GM12878 (cell line): ENCODE results near the gene DNAJB2. TPM values are rescaled to one million over a fixed set of nuclear protein-coding genes. Genes with fewer than 3 reads are reported as not detected.

ENCODE experiments used
- ATF7 ChIP-seq: fragments of 450-650 bp; IDR thresholded peaks from 2 replicates; pipeline ENCODE4 v1.6.1; 2016; ENCODE audit warnings: low read depth, mild to moderate bottlenecking
- BCL11A ChIP-seq: IDR thresholded peaks from 2 replicates; pipeline ENCODE4 v1.6.1; 2011; ENCODE audit warnings: low read depth, low read length
- CHD4 ChIP-seq: fragments of 200-600 bp; sonication (generic); IDR thresholded peaks from 2 replicates; pipeline ENCODE4 v1.6.1; 2016; ENCODE audit warnings: mild to moderate bottlenecking
- DPF2 ChIP-seq: fragments of 450-650 bp; IDR thresholded peaks from 2 replicates; pipeline ENCODE4 v1.6.1; 2017; ENCODE audit warnings: mild to moderate bottlenecking
- E2F4 ChIP-seq: IDR thresholded peaks from 2 replicates; pipeline ENCODE4 v1.6.1; 2012; ENCODE audit warnings: low read depth, low read length, improper control_type of control experiment
- E2F8 ChIP-seq: fragments of 450-650 bp; IDR thresholded peaks from 2 replicates; pipeline ENCODE4 v1.6.1; 2018; ENCODE audit warnings: mild to moderate bottlenecking, low read depth, moderate library complexity; ENCODE audit not compliant: partially characterized antibody
- ELK1 ChIP-seq: IDR thresholded peaks from 2 replicates; pipeline ENCODE4 v1.6.1; 2012; ENCODE audit warnings: low read depth, low read length, improper control_type of control experiment
- HSF1 ChIP-seq: fragments of 150-350 bp; IDR thresholded peaks from 2 replicates; pipeline ENCODE4 v1.6.1; 2014; ENCODE audit warnings: mild to moderate bottlenecking, low read depth, low read length
- IRF5 ChIP-seq: fragments of 450-650 bp; IDR thresholded peaks from 2 replicates; pipeline ENCODE4 v1.6.1; 2017; ENCODE audit warnings: borderline replicate concordance
- NR2C1 ChIP-seq: fragments of 450-650 bp; IDR thresholded peaks from 2 replicates; pipeline ENCODE4 v1.6.1; 2017; ENCODE audit warnings: antibody characterized with exemption, mild to moderate bottlenecking, moderate library complexity
- NRF1 ChIP-seq: conservative IDR thresholded peaks from 2 replicates; pipeline ENCODE4 v1.6.1; 2011; ENCODE audit warnings: mild to moderate bottlenecking, low read depth, low read length, improper control_type of control experiment
- POU2F2 ChIP-seq: IDR thresholded peaks from 3 replicates; pipeline ENCODE4 v1.6.1; 2011; ENCODE audit warnings: low read depth, mild to moderate bottlenecking, low read length, borderline replicate concordance
- RELA ChIP-seq: fragments of 450-650 bp; IDR thresholded peaks from 2 replicates; pipeline ENCODE4 v1.8.0; 2014; ENCODE audit warnings: borderline replicate concordance; ENCODE audit not compliant: partially characterized antibody
- RELB ChIP-seq: fragments of 450-650 bp; IDR thresholded peaks from 2 replicates; pipeline ENCODE4 v1.6.1; 2017; ENCODE audit warnings: low read depth, mild to moderate bottlenecking, moderate library complexity
- SMARCA5 ChIP-seq: fragments of 450-650 bp; IDR thresholded peaks from 2 replicates; pipeline ENCODE4 v1.6.1; 2017; ENCODE audit warnings: mild to moderate bottlenecking
- SPI1 ChIP-seq: IDR thresholded peaks from 2 replicates; pipeline ENCODE4 v1.6.1; 2011; ENCODE audit warnings: low read depth, mild to moderate bottlenecking, low read length, moderate library complexity, borderline replicate concordance; ENCODE audit not compliant: insufficient read depth
- TAF1 ChIP-seq: IDR thresholded peaks from 2 replicates; pipeline ENCODE4 v1.6.1; 2011; ENCODE audit warnings: mild to moderate bottlenecking, low read depth, low read length, borderline replicate concordance
- YBX1 ChIP-seq: fragments of 450-650 bp; IDR thresholded peaks from 2 replicates; pipeline ENCODE4 v1.6.1; 2016; ENCODE audit warnings: antibody characterized with exemption
- YY1 ChIP-seq: IDR thresholded peaks from 2 replicates; pipeline ENCODE4 v1.6.1; 2011; ENCODE audit warnings: low read depth, mild to moderate bottlenecking, low read length
- ZNF274 ChIP-seq: IDR thresholded peaks from one replicate; pipeline ENCODE4 v1.8.0; 2011; ENCODE audit not compliant: insufficient read length, insufficient read depth
- ZZZ3 ChIP-seq: IDR thresholded peaks from 2 replicates; pipeline ENCODE4 v1.6.1; 2011; ENCODE audit warnings: low read depth; ENCODE audit not compliant: control insufficient read depth, insufficient read length
- polyA plus RNA-seq, 11 experiments: library from polyadenylated mRNA; depleted of rRNA in 4 of 11; unstranded in 6 of 11; stranded (reverse) in 5 of 11; fragments of >200 nt; fragmentation: Nextera tagmentation in 4 of 11; fragmentation: Illumina TruSeq in 1 of 11; extraction: Ambion mirVana in 4 of 11; extraction: Trizol in 1 of 11; gene quantifications; 1 replicate in 1 of 11; 2 replicates in 10 of 11; pipeline versions ENCODE4 v1.2.1 to v1.2.3, GENCODE V29; 2011 to 2016; ENCODE audit warnings: inconsistent platforms in 2 of 11, missing spikeins in 2 of 11, low read depth in 1 of 11
- total RNA-seq, 4 experiments: library from RNA; depleted of rRNA in 3 of 4; stranded (reverse); fragments of >200 nt in 3 of 4; fragmentation: Illumina TruSeq in 1 of 4; extraction: Trizol in 1 of 4; gene quantifications; 2 replicates each; pipeline versions ENCODE4 v1.2.1 to v1.2.3, GENCODE V29; 2013 to 2021

DNAJB2 gene
- total and polyA plus RNA-seq, 10 of the 15 experiments (the other 5 are each of a cell fraction or from before 2014, with no cell fraction given) = 0.26 to 36.5 (median 12.5) TPM

- TF ChIP-seq HSF1 = no peak
- TF ChIP-seq CHD4 = no peak
- TF ChIP-seq IRF5 = no peak
- peak; percentile 32; the same call in 1 of the 2 replicates for TF ChIP-seq BCL11A
- TF ChIP-seq NRF1 = no peak
- peak; percentile 89 for TF ChIP-seq RELB
- TF ChIP-seq TAF1 = no peak
- peak; percentile 44 for TF ChIP-seq E2F8
- no peak for TF ChIP-seq YY1
- no peak for TF ChIP-seq NR2C1
- no peak for TF ChIP-seq ZZZ3
- no peak for TF ChIP-seq ZNF274
- TF ChIP-seq SPI1 = 0 out of 2 replicates have a peak, but pooled peaks have one; percentile 36
- TF ChIP-seq POU2F2 = peak; percentile 48; the same call in 2 of the 3 replicates
- peak; percentile 96 for TF ChIP-seq DPF2
- TF ChIP-seq YBX1 = no peak
- TF ChIP-seq ATF7 = peak; percentile 77
- TF ChIP-seq E2F4 = no peak
- TF ChIP-seq ELK1 = no peak
- TF ChIP-seq SMARCA5 = peak; percentile 84; the same call in 1 of the 2 replicates
- no peak for TF ChIP-seq RELA
These were observed 29.8 kb upstream of the DNAJB2 start (continued) for GRCh38 chr2:219249203-219249980.
